OCI-LY3 (cell line): ENCODE results near the gene SYNJ1.

Source experiments
- H2AFZ ChIP-seq: fragments of 200-600, 300-600 bp; shearing (Covaris generic); 2 replicates; pipeline ENCODE4 v1.6.0; 2014; ENCODE audit warnings: antibody characterized with exemption, low read depth, low read length
- H3K27ac ChIP-seq: fragments of 200-600, 300-600 bp; sonication (generic); 2 replicates; pipeline ENCODE4 v1.5.1; 2014; ENCODE audit warnings: mild to moderate bottlenecking, low read length, moderate library complexity, mixed read lengths
- H3K27me3 ChIP-seq: fragments of 200-600, 300-600 bp; sonication (generic); 2 replicates; pipeline ENCODE4 v1.6.1; 2014; ENCODE audit warnings: low read depth, low read length, mixed read lengths
- H3K36me3 ChIP-seq: fragments of 200-600, 300-600 bp; sonication (generic); replicated peaks from 2 replicates; pipeline ENCODE3; 2014; ENCODE audit warnings: low read depth, low read length, mixed read lengths
- H3K4me1 ChIP-seq: fragments of 300-600, 200-600 bp; sonication (generic); 2 replicates; pipeline ENCODE4 v1.6.1; 2014; ENCODE audit warnings: low read length, mixed read lengths
- H3K4me2 ChIP-seq: fragments of 200-600, 300-600 bp; sonication (generic); 2 replicates; pipeline ENCODE4 v1.6.1; 2014; ENCODE audit warnings: low read length, mixed read lengths
- H3K4me3 ChIP-seq: fragments of 300-600, 200-600 bp; sonication (generic); 2 replicates; pipeline ENCODE4 v1.5.1; 2014; ENCODE audit warnings: antibody characterized with exemption, mild to moderate bottlenecking, low read length, moderate library complexity
- H3K79me2 ChIP-seq: fragments of 300-600, 200-600 bp; shearing (Covaris generic); 2 replicates; pipeline ENCODE4 v1.6.1; 2014; ENCODE audit warnings: mild to moderate bottlenecking, low read length, mixed read lengths
- H3K9ac ChIP-seq: fragments of 300-600, 200-600 bp; shearing (Covaris generic); 2 replicates; pipeline ENCODE4 v1.6.0; 2014; ENCODE audit warnings: mild to moderate bottlenecking, low read length, moderate library complexity
- H3K9me3 ChIP-seq: fragments of 200-600, 300-600 bp; shearing (Covaris generic); 2 replicates; pipeline ENCODE4 v1.6.1; 2014; ENCODE audit warnings: low read length, mixed read lengths; ENCODE audit not compliant: insufficient read depth
- H4K20me1 ChIP-seq: fragments of 200-600, 300-600 bp; sonication (generic); 2 replicates; pipeline ENCODE4 v1.6.1; 2016; ENCODE audit warnings: low read length, mixed read lengths; ENCODE audit not compliant: insufficient read depth
- EZH2phosphoT487 ChIP-seq: fragments of 200-600 bp; shearing (Covaris generic); IDR thresholded peaks from 2 replicates; pipeline ENCODE4 v1.6.1; 2018; ENCODE audit warnings: antibody characterized with exemption, mixed run types, low read depth
- TF ChIP-seq, protein P1 (sequence below): fragments of 200-600, 300-600 bp; sonication (generic); IDR thresholded peaks from 2 replicates; pipeline ENCODE4 v1.5.1; 2014; ENCODE audit warnings: antibody characterized with exemption, low read length, low read depth

Gene SYNJ1

DNA sequence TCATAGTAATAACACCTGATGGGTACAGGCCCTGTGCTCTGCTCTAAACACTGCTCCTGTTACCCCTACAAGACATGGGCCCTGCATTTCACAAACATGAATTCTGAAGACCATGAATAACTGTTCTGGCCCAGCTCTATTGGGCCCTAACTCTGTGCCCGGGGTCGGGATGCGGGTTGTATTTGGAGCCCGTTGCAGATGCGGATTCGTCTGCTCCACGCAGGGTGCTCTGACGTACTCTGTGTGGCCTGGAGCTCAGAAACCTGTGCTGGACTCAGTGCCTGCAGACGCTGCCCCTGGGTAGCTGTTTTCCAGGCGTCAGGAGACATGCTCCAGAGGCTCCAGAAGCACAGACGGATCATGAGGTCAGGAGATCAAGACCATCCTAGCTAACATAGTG is 132.4 kb downstream of the SYNJ1 start:
- Histone ChIP-seq H3K4me1 (no peaks in the 10 kb centered on the region), H2AFZ (no peak overlapping the region), H3K36me3 (peaks cover 5% of the 10 kb centered on the region), H4K20me1 (no peaks in the 10 kb centered on the region), H3K9ac (no peak overlapping the region), H3K79me2 (no peaks in the 10 kb centered on the region), H3K4me3 (no peak overlapping the region), H3K27me3 (no peaks in the 10 kb centered on the region), H3K4me2 (no peak overlapping the region), H3K9me3 (no peaks in the 10 kb centered on the region), H3K27ac (no peak overlapping the region)
- no peak for TF ChIP-seq EZH2phosphoT487
- TF ChIP-seq, protein P1, sequence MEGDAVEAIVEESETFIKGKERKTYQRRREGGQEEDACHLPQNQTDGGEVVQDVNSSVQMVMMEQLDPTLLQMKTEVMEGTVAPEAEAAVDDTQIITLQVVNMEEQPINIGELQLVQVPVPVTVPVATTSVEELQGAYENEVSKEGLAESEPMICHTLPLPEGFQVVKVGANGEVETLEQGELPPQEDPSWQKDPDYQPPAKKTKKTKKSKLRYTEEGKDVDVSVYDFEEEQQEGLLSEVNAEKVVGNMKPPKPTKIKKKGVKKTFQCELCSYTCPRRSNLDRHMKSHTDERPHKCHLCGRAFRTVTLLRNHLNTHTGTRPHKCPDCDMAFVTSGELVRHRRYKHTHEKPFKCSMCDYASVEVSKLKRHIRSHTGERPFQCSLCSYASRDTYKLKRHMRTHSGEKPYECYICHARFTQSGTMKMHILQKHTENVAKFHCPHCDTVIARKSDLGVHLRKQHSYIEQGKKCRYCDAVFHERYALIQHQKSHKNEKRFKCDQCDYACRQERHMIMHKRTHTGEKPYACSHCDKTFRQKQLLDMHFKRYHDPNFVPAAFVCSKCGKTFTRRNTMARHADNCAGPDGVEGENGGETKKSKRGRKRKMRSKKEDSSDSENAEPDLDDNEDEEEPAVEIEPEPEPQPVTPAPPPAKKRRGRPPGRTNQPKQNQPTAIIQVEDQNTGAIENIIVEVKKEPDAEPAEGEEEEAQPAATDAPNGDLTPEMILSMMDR: no peak

DNA sequence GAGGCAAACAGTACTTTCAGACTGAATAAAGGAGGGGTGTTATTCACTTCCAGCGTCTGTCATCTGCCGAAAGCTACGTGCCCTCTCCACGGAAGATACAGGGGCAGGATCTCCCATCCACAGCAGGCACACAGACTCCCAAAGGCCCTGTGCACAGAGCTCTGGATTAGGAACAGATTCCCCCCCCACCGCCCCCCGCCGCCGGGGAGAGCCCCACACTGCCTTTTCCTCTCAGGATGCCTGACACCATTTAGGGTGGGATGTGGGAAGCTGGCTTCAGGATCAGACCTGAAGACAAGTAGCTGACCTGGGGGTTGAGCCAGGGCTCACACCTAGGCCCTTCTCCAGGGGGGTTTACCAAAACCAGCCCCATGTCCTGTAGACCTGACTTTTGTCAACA is 134.1 kb downstream of the SYNJ1 start:
- Histone ChIP-seq H3K4me1 (no peaks in the 10 kb centered on the region), H3K4me3 (no peak overlapping the region), H3K27me3 (no peaks in the 10 kb centered on the region), H3K36me3 (no peaks in the 10 kb centered on the region), H3K79me2 (no peaks in the 10 kb centered on the region), H3K9me3 (no peaks in the 10 kb centered on the region), H4K20me1 (no peaks in the 10 kb centered on the region), H2AFZ (no peak overlapping the region), H3K4me2 (no peak overlapping the region), H3K27ac (no peak overlapping the region), H3K9ac (no peak overlapping the region)
- no peak for TF ChIP-seq EZH2phosphoT487
- TF ChIP-seq, protein P1: no peak

DNA sequence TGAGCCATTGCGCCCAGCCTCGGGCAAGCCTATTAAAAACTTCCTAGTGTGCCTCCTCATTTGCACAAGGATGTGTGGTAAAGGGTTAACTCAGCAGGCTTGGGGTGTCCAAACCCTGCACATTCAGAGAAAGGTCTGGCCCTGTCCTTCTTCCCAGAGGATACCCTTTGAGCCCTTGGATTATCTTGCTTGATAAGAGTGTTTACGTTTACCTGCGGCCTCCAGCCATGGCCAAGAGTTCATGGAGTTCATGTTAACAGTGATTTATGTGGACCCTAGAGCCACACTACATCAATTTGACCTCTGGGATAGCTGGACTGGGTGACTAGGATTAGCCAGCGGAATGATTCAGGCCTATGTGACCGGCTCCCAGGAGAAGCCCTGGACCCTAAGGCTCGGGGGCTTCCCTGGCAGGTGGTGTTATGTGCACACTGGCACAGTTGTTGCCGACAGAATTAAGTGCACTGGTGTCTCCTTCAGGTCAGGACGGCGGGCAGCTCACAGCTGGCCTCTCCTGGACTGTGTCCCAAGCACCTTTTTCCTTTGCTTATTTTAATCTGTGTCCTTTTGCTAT is 134.8 kb downstream of the SYNJ1 start:
- no peak overlapping the region for H3K4me2 ChIP-seq
- no peaks in the 10 kb centered on the region for H3K9me3 ChIP-seq
- no peak overlapping the region for H3K9ac ChIP-seq
- no peak overlapping the region for H3K4me3 ChIP-seq
- no peak overlapping the region for H2AFZ ChIP-seq
- H4K20me1 ChIP-seq: no peaks in the 10 kb centered on the region
- H3K4me1 ChIP-seq: no peaks in the 10 kb centered on the region
- H3K36me3 ChIP-seq: no peaks in the 10 kb centered on the region
- TF ChIP-seq EZH2phosphoT487: no peak
- H3K79me2 ChIP-seq: no peaks in the 10 kb centered on the region
- no peaks in the 10 kb centered on the region for H3K27me3 ChIP-seq
- H3K27ac ChIP-seq: no peak overlapping the region

DNA sequence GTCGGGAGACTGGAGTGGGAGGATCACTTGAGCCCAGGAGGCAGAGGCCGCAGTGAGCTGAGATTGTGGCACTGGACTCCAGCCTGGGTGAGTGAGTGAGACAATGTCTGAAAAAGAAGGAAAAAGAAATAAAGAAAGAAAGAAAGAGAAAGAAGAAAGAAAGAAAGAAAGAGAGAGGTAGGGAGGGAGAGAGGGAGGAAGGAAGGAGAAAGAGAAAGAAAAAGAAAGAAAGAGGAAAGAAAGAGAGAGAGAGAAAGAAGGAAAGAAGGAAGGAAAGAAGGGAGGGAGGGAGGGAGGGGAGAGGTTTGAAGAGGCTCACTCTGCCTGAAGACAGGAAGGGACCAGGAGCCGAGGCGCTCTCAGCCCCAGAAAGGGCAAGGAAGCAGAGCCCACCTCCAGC is 137.7 kb downstream of the SYNJ1 start:
- Histone ChIP-seq H3K36me3 (no peaks in the 10 kb centered on the region), H3K79me2 (no peaks in the 10 kb centered on the region), H3K27me3 (no peaks in the 10 kb centered on the region), H3K9ac (no peak overlapping the region), H2AFZ (no peak overlapping the region), H3K4me2 (no peak overlapping the region), H4K20me1 (no peaks in the 10 kb centered on the region), H3K9me3 (no peaks in the 10 kb centered on the region), H3K27ac (no peak overlapping the region), H3K4me1 (no peaks in the 10 kb centered on the region), H3K4me3 (no peak overlapping the region)
- TF ChIP-seq, protein P1: no peak
- no peak for TF ChIP-seq EZH2phosphoT487

DNA sequence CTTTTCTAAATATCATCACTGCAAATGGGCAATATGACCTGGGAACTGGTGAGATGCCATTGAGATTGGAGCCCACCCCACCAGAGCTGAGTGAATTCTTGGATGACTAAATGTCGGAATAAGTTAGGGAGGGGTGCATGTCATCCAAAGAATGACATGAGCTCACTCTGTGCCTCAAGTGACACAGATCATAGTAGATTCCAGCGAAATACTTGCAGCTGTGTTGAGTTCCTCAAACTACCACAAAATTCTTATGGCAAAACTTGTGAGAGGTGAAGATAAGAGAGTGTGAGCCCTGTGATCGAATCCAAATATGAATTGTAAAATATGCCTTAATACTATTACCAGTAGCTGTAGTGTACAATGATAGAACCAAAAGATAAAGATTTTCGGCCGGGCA is 140.2 kb downstream of the SYNJ1 start:
- Histone ChIP-seq H3K9me3 (no peaks in the 10 kb centered on the region), H3K36me3 (no peaks in the 10 kb centered on the region), H3K79me2 (no peaks in the 10 kb centered on the region), H3K27me3 (no peaks in the 10 kb centered on the region), H3K4me2 (no peak overlapping the region), H3K4me3 (no peak overlapping the region), H4K20me1 (no peaks in the 10 kb centered on the region), H3K27ac (no peak overlapping the region), H3K4me1 (no peaks in the 10 kb centered on the region), H3K9ac (no peak overlapping the region), H2AFZ (no peak overlapping the region)
- no peak for TF ChIP-seq EZH2phosphoT487
- TF ChIP-seq, protein P1: no peak
